ENCODE measurements around the gene OR56A4. TPM values are rescaled to one million over a fixed set of nuclear protein-coding genes. Genes with fewer than 3 reads are reported as not detected.

Gene OR56A4
- polyA plus RNA-seq, 3 donors, result not detected

DNA sequence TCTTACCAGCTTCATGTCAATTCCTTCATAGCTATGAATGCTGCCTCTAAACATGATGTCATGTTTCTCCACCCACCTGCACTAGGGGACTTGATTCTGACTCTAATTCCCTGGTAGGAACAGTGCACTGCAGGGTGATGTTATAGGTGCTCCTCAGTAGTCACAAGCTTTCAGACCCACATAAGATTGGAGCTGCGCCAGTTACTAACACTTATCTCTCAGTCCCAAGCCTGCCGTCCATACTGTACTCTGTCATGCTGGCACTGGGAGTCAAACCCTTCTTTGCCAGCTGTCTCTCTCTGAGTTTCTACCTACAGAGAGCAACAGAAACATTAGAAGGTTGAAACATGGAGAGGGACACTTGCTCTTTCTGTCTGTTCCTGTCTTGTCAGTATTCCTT is 18.3 kb upstream of the OR56A4 start:
- Histone ChIP-seq H3K27ac (ENCODE audit: low read depth in 1 of 2, low read length in 2 of 2) (no peak overlapping the region), H3K9ac (ENCODE audit: insufficient read depth, low read length, poor library complexity, severe bottlenecking) (no peak overlapping the region), H3K4me2 (replicated peaks; ENCODE audit: extremely low read depth, low read length, poor library complexity, severe bottlenecking) (no peak overlapping the region), H3K79me2 (ENCODE audit: insufficient read depth, low read length) (no peaks in the 10 kb centered on the region), H3K4me1 (ENCODE audit: control insufficient read depth in 1 of 2, insufficient read depth in 2 of 2, low read length in 2 of 2) (no peaks in the 10 kb centered on the region), H3K9me3 (replicated peaks in 1 of 2; ENCODE audit: control insufficient read depth in 1 of 2, insufficient read depth in 1 of 2, low read length in 2 of 2) (no peaks in the 10 kb centered on the region), H2AFZ (ENCODE audit: insufficient read depth, low read depth, low read length, poor library complexity, severe bottlenecking) (no peak overlapping the region), H3K27me3 (ENCODE audit: control insufficient read depth in 2 of 2, insufficient read depth in 2 of 2, low read length in 2 of 2) (peaks cover 14 to 20% of the 10 kb centered on the region in 2 donors), H3K4me3 (replicated peaks in 1 of 3; ENCODE audit: low read depth in 2 of 3, low read length in 3 of 3) (no peak overlapping the region), H3K36me3 (replicated peaks in 1 of 2; ENCODE audit: control insufficient read depth in 1 of 2, insufficient read depth in 2 of 2, low read length in 2 of 2) (no peaks in the 10 kb centered on the region), H4K20me1 (ENCODE audit: insufficient read depth, low read length) (no peaks in the 10 kb centered on the region)
- Mint-ChIP-seq H3K4me1 (peaks cover 2% of the 10 kb centered on the region), H3K27me3 (ENCODE audit: low read depth in 3 of 3) (peaks cover 7 to 24% (median 15%) of the 10 kb centered on the region in 3 donors), H3K27ac (no peak overlapping the region), H3K4me3 (no peak overlapping the region), H3K36me3 (no peaks in the 10 kb centered on the region), H3K9me3 (no peaks in the 10 kb centered on the region)
- intact Hi-C loops (cut with micrococcal nuclease), result no loop called here
- TF ChIP-seq, protein P1, sequence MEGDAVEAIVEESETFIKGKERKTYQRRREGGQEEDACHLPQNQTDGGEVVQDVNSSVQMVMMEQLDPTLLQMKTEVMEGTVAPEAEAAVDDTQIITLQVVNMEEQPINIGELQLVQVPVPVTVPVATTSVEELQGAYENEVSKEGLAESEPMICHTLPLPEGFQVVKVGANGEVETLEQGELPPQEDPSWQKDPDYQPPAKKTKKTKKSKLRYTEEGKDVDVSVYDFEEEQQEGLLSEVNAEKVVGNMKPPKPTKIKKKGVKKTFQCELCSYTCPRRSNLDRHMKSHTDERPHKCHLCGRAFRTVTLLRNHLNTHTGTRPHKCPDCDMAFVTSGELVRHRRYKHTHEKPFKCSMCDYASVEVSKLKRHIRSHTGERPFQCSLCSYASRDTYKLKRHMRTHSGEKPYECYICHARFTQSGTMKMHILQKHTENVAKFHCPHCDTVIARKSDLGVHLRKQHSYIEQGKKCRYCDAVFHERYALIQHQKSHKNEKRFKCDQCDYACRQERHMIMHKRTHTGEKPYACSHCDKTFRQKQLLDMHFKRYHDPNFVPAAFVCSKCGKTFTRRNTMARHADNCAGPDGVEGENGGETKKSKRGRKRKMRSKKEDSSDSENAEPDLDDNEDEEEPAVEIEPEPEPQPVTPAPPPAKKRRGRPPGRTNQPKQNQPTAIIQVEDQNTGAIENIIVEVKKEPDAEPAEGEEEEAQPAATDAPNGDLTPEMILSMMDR (IDR thresholded peaks at IDR 0.05), result no peak
- WGBS (ENCODE audit: insufficient coverage), result 100% methylated on average over 1 of the region's 2 CpGs
- no peak for DNase-seq

DNA sequence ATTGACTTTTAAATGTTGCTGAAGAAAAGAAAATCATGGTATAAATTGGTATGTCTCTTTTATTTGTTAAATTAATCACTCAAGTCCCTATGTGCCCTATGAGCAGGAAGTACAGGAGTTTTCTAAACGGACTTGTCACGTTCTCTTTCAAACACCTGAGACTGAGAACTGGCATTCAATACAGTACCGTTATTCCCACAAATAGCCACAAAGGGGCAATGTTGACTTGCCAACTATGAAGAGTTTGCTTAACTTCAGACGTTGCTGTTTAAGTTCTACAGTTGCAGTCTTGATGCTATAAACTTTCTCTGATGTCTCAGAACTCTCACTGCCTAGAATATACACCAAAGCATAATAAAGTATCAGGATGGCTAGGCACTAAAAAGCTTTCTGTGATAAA is 16.2 kb upstream of the OR56A4 start:
- DNase-seq, result peak; percentile 48 to 75 (median 62)
- TF ChIP-seq, protein P1 (IDR thresholded peaks at IDR 0.05), result peak; percentile 82
- Histone ChIP-seq H3K9me3 (replicated peaks in 1 of 2; ENCODE audit: control insufficient read depth in 1 of 2, insufficient read depth in 1 of 2, low read length in 2 of 2) (no peaks in the 10 kb centered on the region), H4K20me1 (ENCODE audit: insufficient read depth, low read length) (no peaks in the 10 kb centered on the region), H3K79me2 (ENCODE audit: insufficient read depth, low read length) (no peaks in the 10 kb centered on the region), H3K27me3 (ENCODE audit: control insufficient read depth in 2 of 2, insufficient read depth in 2 of 2, low read length in 2 of 2) (peaks cover 7 to 25% of the 10 kb centered on the region in 2 donors), H3K9ac (ENCODE audit: insufficient read depth, low read length, poor library complexity, severe bottlenecking) (no peak overlapping the region), H3K4me1 (ENCODE audit: control insufficient read depth in 1 of 2, insufficient read depth in 2 of 2, low read length in 2 of 2) (no peaks in the 10 kb centered on the region), H3K36me3 (replicated peaks in 1 of 2; ENCODE audit: control insufficient read depth in 1 of 2, insufficient read depth in 2 of 2, low read length in 2 of 2) (no peaks in the 10 kb centered on the region), H3K4me3 (replicated peaks in 1 of 3; ENCODE audit: low read depth in 2 of 3, low read length in 3 of 3) (no peak overlapping the region), H2AFZ (ENCODE audit: insufficient read depth, low read depth, low read length, poor library complexity, severe bottlenecking) (no peak overlapping the region), H3K27ac (ENCODE audit: low read depth in 1 of 2, low read length in 2 of 2) (no peak overlapping the region), H3K4me2 (replicated peaks; ENCODE audit: extremely low read depth, low read length, poor library complexity, severe bottlenecking) (no peak overlapping the region)
- no peak overlapping the region for H3K4me3 Mint-ChIP-seq
- intact Hi-C loops (cut with micrococcal nuclease), result loop anchor here (5.0 kb wide), 2 partner anchors 294 to 339 kb away; no protein-coding TSS in a partner anchor
- WGBS (ENCODE audit: insufficient coverage), result 0% methylated on average over 2 of the region's 4 CpGs
- H3K36me3 Mint-ChIP-seq, result no peaks in the 10 kb centered on the region
- peaks cover 22 to 36% (median 23%) of the 10 kb centered on the region in 3 donors for H3K27me3 Mint-ChIP-seq (ENCODE audit: low read depth in 3 of 3)
- H3K27ac Mint-ChIP-seq, result no peak overlapping the region
- peaks cover 0 to 2% (median 0%) of the 10 kb centered on the region in 7 donors for H3K9me3 Mint-ChIP-seq
- H3K4me1 Mint-ChIP-seq, result peaks cover 2% of the 10 kb centered on the region

Data from CD14-positive monocyte (primary cell).